WI38 (cell line): ENCODE data around the gene MAEL.
A peak's percentile ranks its signal among the peaks of the same experiment; 100 is the strongest.

Experiments used
- H3K4me3 ChIP-seq: 2 replicates; pipeline ENCODE4 v1.5.1; 2011; ENCODE audit warnings: low read depth, mild to moderate bottlenecking, control low read depth, low read length
- TF ChIP-seq, protein P1 (sequence below): IDR thresholded peaks from 2 replicates; pipeline ENCODE4 v1.5.1; 2012; ENCODE audit warnings: low read depth, mild to moderate bottlenecking, control low read depth, low read length

Gene MAEL

DNA sequence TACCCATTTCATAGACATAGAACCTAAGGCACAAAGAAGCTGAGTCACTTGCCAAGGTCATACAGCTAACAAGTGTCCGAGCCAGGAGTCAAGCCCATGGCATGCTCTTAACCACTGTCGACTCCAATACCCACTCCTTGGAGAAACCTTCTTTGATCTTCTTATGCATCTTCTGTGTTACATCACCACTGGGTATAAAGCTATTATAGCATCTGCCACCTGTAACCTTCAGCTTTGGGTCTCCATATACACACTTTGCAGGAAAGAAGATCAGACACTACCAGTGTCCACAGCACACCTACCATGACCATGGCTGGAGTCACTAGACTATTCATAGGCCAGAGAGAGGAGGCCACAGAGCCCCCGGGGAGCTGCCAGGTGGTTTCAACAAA is 72.0 kb downstream of the MAEL start:
- TF ChIP-seq, protein P1, sequence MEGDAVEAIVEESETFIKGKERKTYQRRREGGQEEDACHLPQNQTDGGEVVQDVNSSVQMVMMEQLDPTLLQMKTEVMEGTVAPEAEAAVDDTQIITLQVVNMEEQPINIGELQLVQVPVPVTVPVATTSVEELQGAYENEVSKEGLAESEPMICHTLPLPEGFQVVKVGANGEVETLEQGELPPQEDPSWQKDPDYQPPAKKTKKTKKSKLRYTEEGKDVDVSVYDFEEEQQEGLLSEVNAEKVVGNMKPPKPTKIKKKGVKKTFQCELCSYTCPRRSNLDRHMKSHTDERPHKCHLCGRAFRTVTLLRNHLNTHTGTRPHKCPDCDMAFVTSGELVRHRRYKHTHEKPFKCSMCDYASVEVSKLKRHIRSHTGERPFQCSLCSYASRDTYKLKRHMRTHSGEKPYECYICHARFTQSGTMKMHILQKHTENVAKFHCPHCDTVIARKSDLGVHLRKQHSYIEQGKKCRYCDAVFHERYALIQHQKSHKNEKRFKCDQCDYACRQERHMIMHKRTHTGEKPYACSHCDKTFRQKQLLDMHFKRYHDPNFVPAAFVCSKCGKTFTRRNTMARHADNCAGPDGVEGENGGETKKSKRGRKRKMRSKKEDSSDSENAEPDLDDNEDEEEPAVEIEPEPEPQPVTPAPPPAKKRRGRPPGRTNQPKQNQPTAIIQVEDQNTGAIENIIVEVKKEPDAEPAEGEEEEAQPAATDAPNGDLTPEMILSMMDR, result no peak
- H3K4me3 ChIP-seq, result no peak overlapping the region

DNA sequence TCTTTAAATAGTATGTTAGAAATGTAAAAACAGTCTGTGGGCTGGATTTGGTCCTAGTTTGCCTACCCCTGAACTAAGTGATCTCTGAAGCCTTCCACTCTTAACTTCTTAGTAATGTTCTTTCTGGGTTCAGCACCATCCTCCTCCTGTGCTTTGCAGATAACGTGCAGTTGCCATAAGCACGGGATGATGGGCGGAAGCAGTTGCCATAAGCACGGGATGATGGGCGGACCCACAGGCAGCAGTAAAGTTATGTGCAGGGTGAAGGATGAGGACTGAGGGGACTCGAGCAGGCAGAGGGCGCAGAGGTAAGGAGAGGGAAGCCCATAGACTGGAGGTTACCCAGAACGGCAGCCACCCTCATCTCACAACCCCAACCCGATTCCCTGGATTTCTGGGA is 75.5 kb downstream of the MAEL start:
- H3K4me3 ChIP-seq, result no peak overlapping the region
- TF ChIP-seq, protein P1, result no peak

DNA sequence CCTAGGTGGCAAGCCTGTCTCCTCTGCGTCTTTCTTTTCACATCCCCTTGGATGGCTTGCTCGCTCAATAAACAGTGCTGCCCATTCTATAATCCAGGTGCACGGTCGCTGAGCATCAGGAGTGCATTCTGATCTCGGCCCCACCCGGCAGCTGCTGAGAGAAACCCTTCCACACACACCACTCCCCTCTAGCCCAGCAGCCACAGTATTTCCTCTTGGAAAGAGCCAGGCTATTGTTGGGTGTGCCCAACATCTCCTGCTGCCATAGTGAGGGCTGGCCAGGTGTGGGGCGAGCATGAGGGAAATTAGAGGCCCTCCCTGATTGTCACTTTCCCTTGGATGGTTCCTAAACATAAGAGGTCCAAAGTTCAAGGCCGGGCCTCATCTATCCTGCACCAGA is 76.4 kb downstream of the MAEL start:
- H3K4me3 ChIP-seq, result no peak overlapping the region
- TF ChIP-seq, protein P1, result no peak

DNA sequence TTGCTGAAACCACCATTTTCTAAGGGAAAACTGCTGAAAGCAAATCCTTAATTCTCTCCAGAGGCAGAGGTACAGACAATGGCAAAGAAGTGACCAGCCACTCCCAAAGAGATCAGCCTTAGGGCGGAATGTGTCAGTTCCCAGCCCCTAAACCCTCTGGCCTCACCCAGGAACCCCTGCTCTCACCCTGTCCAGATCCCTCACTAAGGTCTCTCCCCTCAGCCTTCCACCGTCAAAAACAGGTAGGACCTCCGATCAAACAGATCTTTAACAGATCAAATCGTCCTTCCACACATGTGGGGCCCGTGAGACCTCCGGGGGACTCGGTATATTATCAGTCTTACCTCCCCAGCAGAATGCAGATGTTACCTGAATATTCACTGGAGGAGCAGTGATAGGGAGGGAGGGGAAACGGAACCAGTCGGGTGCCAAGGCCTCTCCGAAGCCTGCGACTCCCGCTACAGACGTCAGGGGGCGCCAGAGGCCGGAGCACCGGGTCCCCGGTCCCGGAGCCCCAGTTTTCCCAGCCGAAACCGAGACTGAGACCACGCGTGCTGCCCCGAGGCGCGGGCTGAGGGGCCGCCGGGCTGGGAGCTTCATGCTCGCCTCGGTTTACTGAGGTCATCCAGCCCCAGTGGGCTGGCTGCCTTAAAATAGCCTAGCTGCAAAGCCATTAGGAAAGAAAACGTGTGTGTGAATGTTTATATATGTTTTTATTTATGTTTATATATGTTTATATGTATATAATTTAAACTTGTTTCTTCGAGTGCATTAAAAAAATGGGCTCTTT is 77.4 kb downstream of the MAEL start:
- TF ChIP-seq, protein P1, result peak; percentile 91
- H3K4me3 ChIP-seq, result peak overlapping the region; percentile 27; the same call in 1 of the 2 replicates

DNA sequence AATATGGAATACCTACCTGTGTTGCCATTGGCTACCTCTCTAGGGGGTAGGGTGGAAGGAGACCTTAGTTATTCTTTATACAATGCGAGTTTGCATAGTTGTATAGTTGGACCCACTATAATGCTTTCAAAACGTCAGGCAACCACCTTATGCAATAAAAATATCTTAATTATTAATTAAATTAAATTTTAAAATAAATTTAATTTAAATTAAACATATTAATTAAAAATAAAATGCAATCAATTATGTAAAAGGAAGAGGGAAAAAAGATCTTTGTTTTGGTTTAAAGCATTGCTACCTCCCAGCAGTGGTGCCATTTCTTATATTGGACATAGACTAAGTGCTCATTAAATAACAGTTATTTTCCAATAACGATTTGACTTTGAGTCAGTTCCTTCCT is 78.8 kb downstream of the MAEL start:
- TF ChIP-seq, protein P1, result no peak

DNA sequence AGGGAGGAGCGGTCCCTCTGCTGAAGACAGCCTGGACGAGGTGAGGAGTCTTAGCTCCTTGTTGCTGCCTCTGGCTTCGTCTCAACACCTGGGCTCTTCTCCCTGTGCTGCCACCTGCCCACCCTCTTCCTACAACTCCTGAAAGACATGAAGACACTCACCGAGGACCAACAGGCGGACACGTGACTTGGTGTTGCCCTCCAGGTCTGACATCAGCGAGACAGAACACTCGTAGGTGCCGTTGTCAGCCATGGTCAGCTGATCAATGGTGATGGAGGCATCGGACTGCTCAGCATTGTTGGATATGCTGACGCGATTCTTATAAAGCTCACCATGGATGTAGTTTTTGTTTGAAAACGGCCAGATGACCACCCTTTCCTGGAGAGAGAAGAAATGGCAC is 79.7 kb downstream of the MAEL start:
- no peak overlapping the region for H3K4me3 ChIP-seq
- TF ChIP-seq, protein P1, result no peak

More for the DNA sequence above, 78.8 kb downstream of the MAEL start:
- no peak overlapping the region for H3K4me3 ChIP-seq

DNA sequence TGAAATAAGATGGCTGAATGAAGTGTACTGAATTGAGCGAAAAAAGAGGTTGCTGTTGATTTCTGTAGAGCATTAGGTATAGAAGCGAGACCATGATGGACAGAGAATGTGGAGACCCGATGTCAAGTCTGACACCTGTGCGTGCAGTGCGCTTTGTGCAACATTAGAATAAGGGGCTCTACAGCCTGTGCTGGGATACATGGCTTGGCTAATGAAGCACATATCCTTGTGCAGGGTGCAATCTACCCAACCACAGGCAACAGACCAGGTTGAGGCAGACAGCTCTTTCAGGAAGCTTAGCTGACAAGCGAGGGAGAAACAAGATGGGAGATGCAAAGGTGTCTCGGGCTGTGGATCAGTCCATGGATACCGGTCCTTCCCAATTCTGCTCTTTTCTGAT is 82.2 kb downstream of the MAEL start:
- H3K4me3 ChIP-seq, result no peak overlapping the region
- TF ChIP-seq, protein P1, result no peak
